Measurements from ENCODE around the gene SSPN. TPM values are rescaled to one million over a fixed set of nuclear protein-coding genes. Genes with fewer than 3 reads are reported as not detected.

Gene SSPN
- total RNA-seq, 1 experiment from 2014 or later = 0.17 TPM

- TF ChIP-seq RAD21 (IDR thresholded peaks at IDR 0.05; ENCODE audit: low read depth) = no peak
- TF ChIP-seq, protein P1, sequence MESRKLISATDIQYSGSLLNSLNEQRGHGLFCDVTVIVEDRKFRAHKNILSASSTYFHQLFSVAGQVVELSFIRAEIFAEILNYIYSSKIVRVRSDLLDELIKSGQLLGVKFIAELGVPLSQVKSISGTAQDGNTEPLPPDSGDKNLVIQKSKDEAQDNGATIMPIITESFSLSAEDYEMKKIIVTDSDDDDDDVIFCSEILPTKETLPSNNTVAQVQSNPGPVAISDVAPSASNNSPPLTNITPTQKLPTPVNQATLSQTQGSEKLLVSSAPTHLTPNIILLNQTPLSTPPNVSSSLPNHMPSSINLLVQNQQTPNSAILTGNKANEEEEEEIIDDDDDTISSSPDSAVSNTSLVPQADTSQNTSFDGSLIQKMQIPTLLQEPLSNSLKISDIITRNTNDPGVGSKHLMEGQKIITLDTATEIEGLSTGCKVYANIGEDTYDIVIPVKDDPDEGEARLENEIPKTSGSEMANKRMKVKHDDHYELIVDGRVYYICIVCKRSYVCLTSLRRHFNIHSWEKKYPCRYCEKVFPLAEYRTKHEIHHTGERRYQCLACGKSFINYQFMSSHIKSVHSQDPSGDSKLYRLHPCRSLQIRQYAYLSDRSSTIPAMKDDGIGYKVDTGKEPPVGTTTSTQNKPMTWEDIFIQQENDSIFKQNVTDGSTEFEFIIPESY (IDR thresholded peaks at IDR 0.05; ENCODE audit: extremely low read depth, insufficient replicate concordance, low read length) = no peak
Measured at GRCh38 chr12:26162905-26163304, 32.5 kb upstream of the SSPN start (continued).

GRCh38 chr12:26164118-26164517, 31.3 kb upstream of the SSPN start:
- H3K9me2 ChIP-seq (ENCODE audit: insufficient read depth) = no peaks in the 10 kb centered on the region
- DNase-seq (ENCODE audit: low read depth, low spot score) = no peak
- ChIA-PET CTCF (no interaction called here), POLR2A (interaction anchor here (0.5 to 0.6 kb wide), 2 partner anchors 43 to 56 kb away, joined by 3 to 5 read pairs; no protein-coding TSS in a partner anchor), RAD21 (ENCODE audit: low non-redundant PET in 1 of 2, low total read pairs in 2 of 2, uncharacterized antibody in 2 of 2, unreplicated experiment in 2 of 2) (no interaction called here)
- no peak overlapping the region for H3K9ac ChIP-seq (ENCODE audit: low read length)
- no peaks in the 10 kb centered on the region for H3K9me3 ChIP-seq (ENCODE audit: control insufficient read depth in 1 of 2, insufficient read depth in 1 of 2, low read depth in 1 of 2, low read length in 2 of 2)
- H3K27me3 ChIP-seq (ENCODE audit: insufficient read depth, low read length) = no peaks in the 10 kb centered on the region
- H3K4me1 ChIP-seq (ENCODE audit: control insufficient read depth in 1 of 2, insufficient read depth in 2 of 2, low read length in 2 of 2) = no peaks in the 10 kb centered on the region
- BruUV-seq (replicated peaks) = no TSS peak
- H2AFZ ChIP-seq (ENCODE audit: low read depth, low read length, poor library complexity, severe bottlenecking) = no peak overlapping the region
- H3K36me3 ChIP-seq (ENCODE audit: control insufficient read depth in 1 of 2, insufficient read depth in 2 of 2, low read length in 2 of 2) = no peaks in the 10 kb centered on the region
- ATAC-seq = no peak
- H3K4me3 ChIP-seq (replicated peaks in 1 of 2; ENCODE audit: low read depth in 1 of 2, low read length in 2 of 2) = no peak overlapping the region
- no peaks in the 10 kb centered on the region for H4K20me1 ChIP-seq (ENCODE audit: insufficient read depth)
- intact Hi-C loops (cut with micrococcal nuclease) = no loop called here
- H3K27ac ChIP-seq (ENCODE audit: low read depth, low read length) = no peak overlapping the region
- no peak overlapping the region for H3K4me2 ChIP-seq (ENCODE audit: low read length)
- no peaks in the 10 kb centered on the region for H3K79me2 ChIP-seq (ENCODE audit: insufficient read depth, low read length)
- TF ChIP-seq, protein P2, sequence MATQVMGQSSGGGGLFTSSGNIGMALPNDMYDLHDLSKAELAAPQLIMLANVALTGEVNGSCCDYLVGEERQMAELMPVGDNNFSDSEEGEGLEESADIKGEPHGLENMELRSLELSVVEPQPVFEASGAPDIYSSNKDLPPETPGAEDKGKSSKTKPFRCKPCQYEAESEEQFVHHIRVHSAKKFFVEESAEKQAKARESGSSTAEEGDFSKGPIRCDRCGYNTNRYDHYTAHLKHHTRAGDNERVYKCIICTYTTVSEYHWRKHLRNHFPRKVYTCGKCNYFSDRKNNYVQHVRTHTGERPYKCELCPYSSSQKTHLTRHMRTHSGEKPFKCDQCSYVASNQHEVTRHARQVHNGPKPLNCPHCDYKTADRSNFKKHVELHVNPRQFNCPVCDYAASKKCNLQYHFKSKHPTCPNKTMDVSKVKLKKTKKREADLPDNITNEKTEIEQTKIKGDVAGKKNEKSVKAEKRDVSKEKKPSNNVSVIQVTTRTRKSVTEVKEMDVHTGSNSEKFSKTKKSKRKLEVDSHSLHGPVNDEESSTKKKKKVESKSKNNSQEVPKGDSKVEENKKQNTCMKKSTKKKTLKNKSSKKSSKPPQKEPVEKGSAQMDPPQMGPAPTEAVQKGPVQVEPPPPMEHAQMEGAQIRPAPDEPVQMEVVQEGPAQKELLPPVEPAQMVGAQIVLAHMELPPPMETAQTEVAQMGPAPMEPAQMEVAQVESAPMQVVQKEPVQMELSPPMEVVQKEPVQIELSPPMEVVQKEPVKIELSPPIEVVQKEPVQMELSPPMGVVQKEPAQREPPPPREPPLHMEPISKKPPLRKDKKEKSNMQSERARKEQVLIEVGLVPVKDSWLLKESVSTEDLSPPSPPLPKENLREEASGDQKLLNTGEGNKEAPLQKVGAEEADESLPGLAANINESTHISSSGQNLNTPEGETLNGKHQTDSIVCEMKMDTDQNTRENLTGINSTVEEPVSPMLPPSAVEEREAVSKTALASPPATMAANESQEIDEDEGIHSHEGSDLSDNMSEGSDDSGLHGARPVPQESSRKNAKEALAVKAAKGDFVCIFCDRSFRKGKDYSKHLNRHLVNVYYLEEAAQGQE (IDR thresholded peaks at IDR 0.05; ENCODE audit: low read depth) = no peak
- TF ChIP-seq RAD21 (IDR thresholded peaks at IDR 0.05; ENCODE audit: low read depth) (no peak), EZH2phosphoT487 (IDR thresholded peaks at IDR 0.05; ENCODE audit: borderline replicate concordance) (no peak), JUND (IDR thresholded peaks at IDR 0.05) (no peak), EZH2 (IDR thresholded peaks at IDR 0.05) (no peak), POLR2A (IDR thresholded peaks at IDR 0.05; ENCODE audit: borderline replicate concordance, extremely low read depth, insufficient read depth, insufficient read length) (no peak), ZNF274 (IDR thresholded peaks at IDR 0.05; ENCODE audit: low read depth, low read length) (no peak), FOSL1 (IDR thresholded peaks at IDR 0.05; ENCODE audit: low read depth) (no peak), SIN3A (IDR thresholded peaks at IDR 0.05; ENCODE audit: low read depth) (no peak), YY1 (IDR thresholded peaks at IDR 0.05; ENCODE audit: extremely low read depth, insufficient replicate concordance, low read depth, low read length) (no peak), EGR1 (IDR thresholded peaks at IDR 0.05; ENCODE audit: low read depth) (no peak), POLR2AphosphoS5 (IDR thresholded peaks at IDR 0.05; ENCODE audit: low read depth, low read length) (no peak), CBX3 (IDR thresholded peaks at IDR 0.05; ENCODE audit: low read depth) (no peak), SRF (IDR thresholded peaks at IDR 0.05; ENCODE audit: low read depth) (no peak), CTCF (IDR thresholded peaks at IDR 0.05 in 2 of 3, conservative IDR thresholded peaks at IDR 0.05 in 1 of 3; ENCODE audit: borderline replicate concordance in 1 of 3, insufficient read depth in 1 of 3, low read depth in 2 of 3, low read length in 2 of 3) (no peak)
- TF ChIP-seq, protein P3, sequence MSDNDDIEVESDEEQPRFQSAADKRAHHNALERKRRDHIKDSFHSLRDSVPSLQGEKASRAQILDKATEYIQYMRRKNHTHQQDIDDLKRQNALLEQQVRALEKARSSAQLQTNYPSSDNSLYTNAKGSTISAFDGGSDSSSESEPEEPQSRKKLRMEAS (IDR thresholded peaks at IDR 0.05) = no peak
- TF ChIP-seq, protein P4, sequence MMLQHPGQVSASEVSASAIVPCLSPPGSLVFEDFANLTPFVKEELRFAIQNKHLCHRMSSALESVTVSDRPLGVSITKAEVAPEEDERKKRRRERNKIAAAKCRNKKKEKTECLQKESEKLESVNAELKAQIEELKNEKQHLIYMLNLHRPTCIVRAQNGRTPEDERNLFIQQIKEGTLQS (IDR thresholded peaks at IDR 0.05) = no peak

All from HCT116 (cell line).